A549 (cell line): ENCODE results near the gene NAV3.

Source experiments
- BCL3 ChIP-seq: fragments of >200 bp; sonication (Bioruptor Twin); formaldehyde crosslinking; IDR thresholded peaks from 3 replicates; pipeline ENCODE4 v1.6.1; 2016
- MAZ ChIP-seq: fragments of 150-350 bp; IDR thresholded peaks from 2 replicates; pipeline ENCODE4 v1.6.1; 2014; ENCODE audit warnings: antibody characterized with exemption, low read depth, low read length, borderline replicate concordance
- RNF2 ChIP-seq: fragments of 200-600 bp; sonication (generic); IDR thresholded peaks from 2 replicates; pipeline ENCODE4 v1.6.1; 2016; ENCODE audit warnings: low read depth, mild to moderate bottlenecking, antibody characterized with exemption, moderate library complexity, borderline replicate concordance
- USF2 ChIP-seq: fragments of 450-650 bp; IDR thresholded peaks from 2 replicates; pipeline ENCODE4 v1.6.1; 2014; ENCODE audit warnings: antibody characterized with exemption

- TF ChIP-seq USF2 (no peak), MAZ (no peak), RNF2 (no peak), BCL3 (no peak)
Observed at GRCh38 chr12:77943466-77943865, 112.8 kb downstream of the NAV3 start.
